IPS-15b (cell line): ENCODE results near the gene HSPB7.
"Not testable (repeated sequence)": the region's sequence is repeated elsewhere in the genome, so short reads cannot be mapped to it uniquely, and the experiment has no call there.

ENCODE experiments used
- H3K27me3 ChIP-seq: one replicate; pipeline ENCODE4 v1.6.1; 2013; ENCODE audit warnings: low read length; ENCODE audit not compliant: control insufficient read depth, insufficient read depth
- H3K36me3 ChIP-seq: one replicate; pipeline ENCODE4 v1.6.1; 2013; ENCODE audit warnings: low read length; ENCODE audit not compliant: control insufficient read depth, insufficient read depth
- H3K4me1 ChIP-seq: one replicate; pipeline ENCODE4 v1.6.1; 2013; ENCODE audit warnings: mild to moderate bottlenecking, low read length; ENCODE audit not compliant: control insufficient read depth, insufficient read depth
- H3K4me3 ChIP-seq: one replicate; pipeline ENCODE4 v1.5.1; 2013; ENCODE audit warnings: low read depth, low read length
- H3K9ac ChIP-seq: one replicate; pipeline ENCODE4 v1.6.1; 2013; ENCODE audit warnings: low read depth, mild to moderate bottlenecking, low read length
- H3K9me3 ChIP-seq: one replicate; pipeline ENCODE4 v1.6.1; 2013; ENCODE audit warnings: mild to moderate bottlenecking, low read length; ENCODE audit not compliant: control insufficient read depth, insufficient read depth

HSPB7 gene

DNA sequence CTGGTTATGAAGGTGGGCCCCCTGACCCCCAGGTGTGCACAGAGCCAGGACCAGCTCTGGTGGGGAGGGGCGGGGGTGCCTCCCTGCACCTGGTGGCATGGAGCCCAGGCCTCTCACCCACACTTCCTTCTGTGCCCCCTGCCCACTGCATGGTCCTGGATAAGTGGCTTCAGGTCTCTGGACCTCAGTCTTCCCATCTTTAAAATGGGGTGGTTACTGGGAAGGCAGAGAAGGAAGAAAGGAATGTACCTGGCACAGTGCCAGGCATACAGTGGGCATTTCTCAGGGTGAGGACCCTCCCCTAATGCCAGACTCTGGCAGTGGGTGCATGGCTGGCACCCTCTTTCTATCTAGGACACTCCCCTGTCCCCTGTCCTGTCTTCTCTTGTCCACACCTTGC is 11.4 kb upstream of the HSPB7 start:
- Histone ChIP-seq H3K4me3 (no peak overlapping the region), H3K27me3 (no peaks in the 10 kb centered on the region), H3K4me1 (peaks cover 2% of the 10 kb centered on the region), H3K36me3 (no peaks in the 10 kb centered on the region), H3K9me3 (no peaks in the 10 kb centered on the region), H3K9ac (no peak overlapping the region)

DNA sequence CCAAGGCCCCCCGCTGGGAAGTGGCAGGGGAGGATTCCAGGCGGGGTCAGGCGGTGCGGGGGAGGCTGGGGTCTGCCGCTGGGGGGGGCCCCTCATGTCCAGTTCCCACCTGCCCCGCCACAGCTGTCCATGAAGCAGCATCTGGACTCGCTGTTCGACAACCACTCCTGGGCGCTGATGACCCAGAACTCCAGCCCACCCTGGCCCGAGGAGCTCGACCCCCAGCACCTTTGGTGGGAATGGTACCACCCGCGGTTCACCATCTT is 11.1 kb upstream of the HSPB7 start:
- H3K27me3 ChIP-seq, H3K9ac ChIP-seq, H3K4me3 ChIP-seq, H3K9me3 ChIP-seq, H3K4me1 ChIP-seq, H3K36me3 ChIP-seq: not testable (repeated sequence)

DNA sequence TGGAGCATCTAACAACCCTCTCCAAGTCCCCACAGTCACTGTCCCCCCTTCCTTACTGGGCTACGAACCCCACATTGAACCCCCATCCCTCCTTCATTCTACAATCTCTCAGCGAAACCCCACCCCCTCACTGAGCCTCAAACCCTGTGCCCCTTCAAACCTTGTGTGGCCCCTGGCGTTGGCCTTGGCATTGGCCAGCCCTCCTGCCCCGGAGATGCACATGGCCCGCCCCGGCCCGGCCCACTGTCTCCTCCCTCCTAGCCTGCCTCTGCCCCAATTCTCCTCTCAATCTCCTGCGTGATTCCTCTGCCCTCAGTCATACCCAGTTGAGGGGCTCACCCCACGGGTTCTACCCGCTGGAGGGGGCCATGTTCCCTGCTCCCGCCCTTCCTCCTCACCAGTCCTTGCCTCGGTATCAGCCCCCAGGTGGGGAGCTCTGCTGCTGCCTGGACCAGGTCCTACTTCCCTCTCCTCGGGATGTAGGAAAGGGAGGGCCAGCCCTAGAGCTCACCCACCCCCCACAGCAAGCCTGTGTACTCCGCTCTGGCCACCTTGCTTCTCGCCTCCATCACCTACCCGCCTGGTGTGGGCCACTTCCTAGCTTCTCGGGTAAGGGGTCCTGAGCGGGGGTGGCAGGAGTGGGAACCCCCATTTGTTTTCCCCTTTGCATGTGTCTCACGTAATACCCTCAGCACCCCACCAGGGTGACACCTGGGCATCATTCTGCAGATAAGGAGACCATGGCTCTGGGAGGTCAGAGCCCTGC is 10.6 kb upstream of the HSPB7 start:
- H3K9ac ChIP-seq = no peak overlapping the region
- peaks cover 2% of the 10 kb centered on the region for H3K4me1 ChIP-seq
- H3K36me3 ChIP-seq = no peaks in the 10 kb centered on the region
- H3K9me3 ChIP-seq = no peaks in the 10 kb centered on the region
- H3K27me3 ChIP-seq = peaks cover 2% of the 10 kb centered on the region
- H3K4me3 ChIP-seq = no peak overlapping the region

DNA sequence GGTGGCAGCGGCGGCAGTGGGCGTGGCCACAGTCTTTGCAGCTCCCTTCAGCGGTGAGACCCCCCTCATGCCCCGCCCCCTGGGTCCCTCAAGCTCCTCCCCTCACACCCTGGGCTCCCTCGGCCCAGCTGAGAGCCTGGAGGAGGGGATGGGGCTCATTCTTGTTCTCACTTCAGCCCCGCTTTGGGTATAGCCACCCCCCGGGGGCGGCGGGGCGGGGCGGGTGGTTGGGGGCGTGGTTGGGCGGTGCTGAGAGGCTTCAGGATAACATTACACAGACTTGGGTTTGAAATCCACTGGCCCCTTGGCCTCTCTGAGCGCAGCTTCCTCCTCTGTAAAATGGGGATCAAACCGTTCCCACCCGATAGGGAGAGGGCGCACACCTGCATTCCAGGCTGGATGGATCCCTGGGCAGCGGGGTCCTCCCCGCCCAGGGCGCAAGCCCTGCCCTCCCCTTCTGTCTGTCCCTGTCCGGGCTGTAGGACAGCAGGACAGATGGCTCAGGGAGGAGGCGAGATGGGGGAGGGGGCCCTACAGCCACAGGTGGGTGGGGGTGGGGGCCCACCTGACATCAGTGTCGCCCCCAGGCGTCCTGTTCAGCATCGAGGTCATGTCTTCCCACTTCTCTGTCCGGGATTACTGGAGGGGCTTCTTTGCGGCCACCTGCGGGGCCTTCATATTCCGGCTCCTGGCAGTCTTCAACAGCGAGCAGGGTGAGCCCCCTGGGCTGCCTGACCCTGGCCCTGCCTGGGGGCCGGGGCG is 9.1 kb upstream of the HSPB7 start:
- Histone ChIP-seq H3K4me3 (peak overlapping the region; percentile 50), H3K9me3 (no peaks in the 10 kb centered on the region), H3K27me3 (peaks cover 7% of the 10 kb centered on the region), H3K36me3 (no peaks in the 10 kb centered on the region), H3K9ac (no peak overlapping the region), H3K4me1 (no peaks in the 10 kb centered on the region)

DNA sequence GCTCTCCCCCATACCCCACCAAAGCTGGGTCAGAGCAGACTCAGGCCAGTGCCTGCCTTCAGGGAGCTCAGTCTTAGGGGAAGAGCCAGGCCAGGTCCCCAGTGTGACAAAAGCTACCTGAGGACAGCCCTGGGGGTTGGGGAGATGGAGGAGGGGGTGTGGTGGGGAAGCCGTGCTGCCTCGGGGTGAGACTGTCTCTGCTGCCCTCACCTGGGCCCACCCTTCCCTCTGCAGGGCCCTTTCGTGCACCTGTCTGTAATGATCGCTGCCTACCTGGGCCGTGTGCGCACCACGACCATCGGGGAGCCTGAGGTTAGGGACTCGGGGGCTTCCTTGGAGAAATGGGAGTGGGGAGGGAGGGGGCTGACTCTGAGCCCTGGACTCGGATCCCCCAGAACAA is 8.5 kb upstream of the HSPB7 start:
- not testable (repeated sequence) for H3K9me3 ChIP-seq, H3K27me3 ChIP-seq, H3K4me1 ChIP-seq, H3K36me3 ChIP-seq, H3K9ac ChIP-seq
- peak overlapping the region; percentile 50 for H3K4me3 ChIP-seq

DNA sequence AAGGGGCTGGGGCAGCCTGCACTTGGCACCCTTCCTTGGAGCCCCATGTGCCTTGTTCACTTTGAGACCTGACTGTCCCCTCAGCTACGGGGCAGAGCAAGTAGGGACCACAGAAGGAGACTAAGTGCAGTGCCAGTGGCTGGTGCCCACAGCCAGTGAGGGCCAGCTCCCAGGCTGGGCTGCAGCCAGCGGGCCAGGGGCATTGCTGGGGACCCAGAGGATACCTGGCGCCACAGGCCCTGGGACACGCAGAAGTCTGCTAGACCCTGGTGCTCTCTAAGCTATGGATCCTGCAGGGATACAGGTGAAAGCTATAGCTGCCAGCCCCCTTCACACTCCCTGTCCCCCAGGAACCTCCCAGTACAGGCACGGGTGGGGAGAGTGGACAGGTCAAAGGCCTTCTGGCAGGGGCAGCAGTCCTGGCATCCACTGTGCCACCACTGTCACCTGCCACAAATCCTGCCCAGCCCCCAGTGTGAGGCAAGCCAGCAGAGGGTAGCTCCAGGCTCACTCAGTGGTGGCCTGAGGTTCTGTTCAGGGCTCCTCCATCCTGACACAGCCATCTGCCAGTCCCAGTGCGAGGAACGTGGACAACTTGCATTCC is 5.3 kb upstream of the HSPB7 start:
- H3K27me3 ChIP-seq = peaks cover 10% of the 10 kb centered on the region
- no peak overlapping the region for H3K4me3 ChIP-seq
- H3K36me3 ChIP-seq = no peaks in the 10 kb centered on the region
- no peaks in the 10 kb centered on the region for H3K9me3 ChIP-seq
- H3K9ac ChIP-seq = no peak overlapping the region
- no peaks in the 10 kb centered on the region for H3K4me1 ChIP-seq

DNA sequence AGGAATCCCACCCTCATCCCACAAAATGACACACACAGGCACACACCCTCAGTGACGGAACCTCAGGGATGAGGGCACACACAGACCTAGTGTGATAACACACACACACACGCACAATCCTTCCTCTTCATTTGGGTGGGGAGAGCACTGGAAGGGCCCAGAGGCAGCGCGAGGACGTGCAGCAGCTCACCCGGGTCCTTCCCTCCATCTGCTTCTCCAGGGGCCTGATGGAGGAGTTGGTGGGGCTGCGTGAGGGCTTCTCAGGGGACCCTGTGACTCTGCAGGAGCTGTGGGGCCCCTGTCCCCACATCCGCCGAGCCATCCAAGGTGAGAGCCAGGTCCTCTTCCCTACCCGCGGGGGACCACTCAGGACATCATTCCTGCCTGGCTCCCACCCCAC is 4.5 kb upstream of the HSPB7 start:
- Histone ChIP-seq H3K27me3 (peaks cover 10% of the 10 kb centered on the region), H3K36me3 (no peaks in the 10 kb centered on the region), H3K4me3 (no peak overlapping the region), H3K9me3 (no peaks in the 10 kb centered on the region), H3K4me1 (no peaks in the 10 kb centered on the region), H3K9ac (no peak overlapping the region)

DNA sequence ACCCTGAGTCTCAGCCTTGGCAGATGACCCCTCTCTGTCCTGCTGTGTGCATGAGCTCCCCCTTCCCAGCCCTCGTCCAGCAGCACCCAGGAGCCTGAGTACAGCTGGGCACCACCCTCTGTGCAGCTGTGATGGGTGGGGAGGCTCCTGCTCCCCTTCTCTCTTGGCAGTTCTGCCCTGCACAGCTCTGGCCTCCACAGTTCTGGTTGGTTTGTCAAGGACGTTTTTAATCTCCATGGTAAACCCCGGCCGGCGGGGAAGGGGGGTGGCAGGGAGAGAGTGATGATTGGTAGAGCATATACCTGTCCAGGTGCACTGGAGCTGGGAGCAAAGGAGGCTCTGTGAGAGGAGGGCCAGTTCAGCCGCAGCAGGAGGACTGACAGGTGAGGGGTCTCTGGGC is 3.8 kb upstream of the HSPB7 start, which contains the start of gene CLCNKA:
TSS of gene CLCNKA (plus strand) at position 356 of the 400 bp plus-strand sequence. CDS start 584 bp downstream, outside the sequence.
- no peak within 1 kb of the TSS for H3K4me3 ChIP-seq
- H3K4me1 ChIP-seq = no peaks in the 10 kb centered on the region
- H3K9me3 ChIP-seq = no peaks in the 10 kb centered on the region
- H3K27me3 ChIP-seq = peaks cover 10% of the 10 kb centered on the region
- no peak within 1 kb of the TSS for H3K9ac ChIP-seq
- no peaks in the 10 kb centered on the region for H3K36me3 ChIP-seq

DNA sequence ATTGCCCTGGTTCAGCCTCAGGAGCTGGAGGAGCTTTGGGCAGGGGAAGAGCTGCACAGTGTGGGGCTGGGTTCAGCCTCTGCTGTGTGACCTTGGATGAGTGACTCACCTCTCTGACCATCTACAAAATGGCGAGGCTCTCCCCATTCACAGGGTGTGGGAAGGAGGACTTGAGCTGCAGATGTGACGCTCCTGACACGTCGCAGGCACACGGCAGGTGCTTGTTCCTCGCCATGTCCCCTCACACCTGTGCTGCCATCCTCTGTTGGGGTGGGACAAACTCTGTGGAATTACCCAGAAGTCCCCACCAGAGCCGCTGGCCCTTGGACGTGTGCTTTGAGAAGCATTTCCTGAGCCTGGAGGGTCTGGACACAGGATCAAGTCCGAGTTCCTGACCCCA is 3.0 kb upstream of the HSPB7 start:
- not testable (repeated sequence) for H3K4me3 ChIP-seq, H3K9me3 ChIP-seq, H3K36me3 ChIP-seq, H3K4me1 ChIP-seq, H3K9ac ChIP-seq
- peaks cover 10% of the 10 kb centered on the region for H3K27me3 ChIP-seq

DNA sequence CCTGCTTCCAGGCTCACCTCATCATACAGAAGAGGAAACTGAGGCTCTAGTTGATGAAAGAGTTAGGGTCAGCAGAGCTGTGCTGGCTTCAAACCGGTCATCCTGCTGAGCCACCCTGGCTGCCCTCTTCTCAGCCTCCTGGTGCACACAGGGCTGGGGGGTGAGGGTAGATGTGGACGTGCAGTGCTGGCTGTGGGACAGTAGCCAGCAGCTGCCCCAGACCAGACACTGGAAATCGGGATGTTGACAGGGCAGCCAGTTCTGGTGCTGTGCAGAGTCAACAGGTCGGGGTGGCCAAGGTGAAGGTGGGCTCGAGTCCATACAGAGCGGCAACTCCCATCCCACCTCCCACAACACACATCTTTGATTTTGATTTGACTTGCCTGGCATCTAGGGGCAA is 2.5 kb upstream of the HSPB7 start:
- H3K36me3 ChIP-seq = no peaks in the 10 kb centered on the region
- no peaks in the 10 kb centered on the region for H3K9me3 ChIP-seq
- no peak overlapping the region for H3K4me3 ChIP-seq
- no peak overlapping the region for H3K9ac ChIP-seq
- H3K4me1 ChIP-seq = no peaks in the 10 kb centered on the region
- peaks cover 10% of the 10 kb centered on the region for H3K27me3 ChIP-seq

DNA sequence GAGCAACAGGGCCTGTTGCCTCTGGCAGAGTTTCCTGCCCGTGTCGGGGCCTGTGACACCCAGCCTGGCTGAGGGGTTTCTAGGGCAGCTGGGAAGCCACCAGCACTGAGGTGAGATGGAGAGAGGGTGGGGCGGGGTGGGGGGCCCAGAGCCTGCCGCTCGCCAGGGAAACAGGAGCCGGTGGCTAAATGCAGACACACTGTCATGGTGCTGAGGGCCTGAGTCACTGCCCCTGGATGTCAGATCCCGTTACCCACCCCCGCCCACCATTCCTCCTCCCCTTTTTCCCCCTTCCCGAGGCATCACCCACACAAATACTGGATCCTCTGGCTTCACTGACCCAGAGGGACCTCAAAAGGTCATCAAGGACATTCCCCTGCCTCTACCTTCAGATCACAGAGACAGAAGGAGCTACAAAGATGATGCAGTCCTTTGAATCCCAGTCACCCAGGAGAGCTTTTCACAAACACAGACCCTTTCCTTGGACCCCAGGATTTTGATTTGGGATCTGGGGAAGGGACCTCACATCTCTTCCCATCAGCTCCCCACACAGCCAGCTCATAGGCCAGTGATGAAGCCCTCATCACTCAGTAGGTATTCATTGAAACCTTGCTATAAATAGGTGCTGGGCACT is 1.9 kb upstream of the HSPB7 start:
- Histone ChIP-seq H3K27me3 (peaks cover 10% of the 10 kb centered on the region), H3K9me3 (no peaks in the 10 kb centered on the region), H3K4me1 (peaks cover 2% of the 10 kb centered on the region), H3K4me3 (no peak overlapping the region), H3K36me3 (no peaks in the 10 kb centered on the region), H3K9ac (no peak overlapping the region)
